Adrenal gland (tissue), 12 donors: ENCODE results near the gene PYURF. TPM values are rescaled to one million over a fixed set of nuclear protein-coding genes. Genes with fewer than 3 reads are reported as not detected.

Source experiments
- DNase-seq, 7 donors: peaks; one replicate each; pipeline ENCODE4 v3.0.0-alpha.2; 2019 to 2020
- H3K27ac ChIP-seq, 5 donors: fragments of 200-600 bp; sonication (generic) in 4 of 5; 1 replicate in 3 of 5; 2 replicates in 2 of 5; pipeline versions ENCODE4 v1.5.1 to v1.8.0; 2016 to 2020; ENCODE audit warnings: mild to moderate bottlenecking in 1 of 5
- H3K27me3 ChIP-seq: fragments of 200-600 bp; 2 replicates; pipeline ENCODE4 v1.8.0; 2021
- H3K36me3 ChIP-seq, 2 donors: fragments of 200-600 bp; replicated peaks in 1 of 2; 1 replicate in 1 of 2; 2 replicates in 1 of 2; pipeline versions ENCODE4 v1.5.1 to v1.8.0; 2018 to 2022
- H3K4me1 ChIP-seq, 2 donors: fragments of 200-600 bp; replicated peaks in 1 of 2; 1 replicate in 1 of 2; 2 replicates in 1 of 2; pipeline versions ENCODE4 v1.5.1 to v1.8.0; 2018 to 2021
- H3K4me3 ChIP-seq, 4 donors: fragments of 200-600 bp; sonication (generic) in 3 of 4; one replicate each; pipeline ENCODE4 v1.5.1; 2016 to 2018
- H3K9me3 ChIP-seq, 3 donors: fragments of 200-600 bp; sonication (generic) in 1 of 3; replicated peaks in 1 of 3; 1 replicate in 2 of 3; 2 replicates in 1 of 3; pipeline versions ENCODE4 v1.5.1 to v1.8.0; 2016 to 2021
- CTCF ChIP-seq, 6 experiments: fragments of 450-650 bp in 4 of 6; fragments of 200-600 bp in 2 of 6; sonication (generic) in 1 of 6; IDR thresholded peaks; 1 replicate in 5 of 6; 2 replicates in 1 of 6; pipeline versions ENCODE4 v1.5.1 to v1.8.0; 2016 to 2021; ENCODE audit warnings: antibody characterized with exemption in 6 of 6, mild to moderate bottlenecking in 2 of 6, moderate library complexity in 1 of 6
- POLR2A ChIP-seq, 2 donors: fragments of 450-650 bp; IDR thresholded peaks; one replicate each; pipeline ENCODE4 v1.6.1; 2017; ENCODE audit warnings: antibody characterized with exemption in 2 of 2, mild to moderate bottlenecking in 2 of 2, moderate library complexity in 1 of 2
- WGBS, 4 donors: extraction: QIAGEN DNeasy Blood & Tissue Kit in 2 of 4; methylation state at CpG; one replicate each; pipeline versions ENCODE4 v1.1.5 to v1.1.7; 2013 to 2017; 5-methylcytosine and 5-hydroxymethylcytosine counted together
- intact Hi-C, 2 donors: fragments of 100-400 bp; cut with DNase I; formaldehyde crosslinking; loops; one replicate each; pipeline versions ENCODE4 v1.14.1 to v1.15.0; 2022 to 2023
- polyA plus RNA-seq, 3 donors: library from polyadenylated mRNA; stranded (reverse); fragments of 200-250 nt in 2 of 3; fragments of 350-450 nt in 1 of 3; fragmentation: Illumina TruSeq in 1 of 3; extraction: RNeasy Lipid Tissue Mini Kit (QIAGEN cat#74804) in 1 of 3; gene quantifications; one replicate each; pipeline ENCODE4 v1.2.3, GENCODE V29; 2013 to 2014
- total RNA-seq, 9 donors: library from RNA; depleted of rRNA in 4 of 9; stranded (reverse); fragments of >200 nt in 4 of 9; fragments of 120-200 nt in 1 of 9; fragmentation: NEBNext Ultra II Directional in 1 of 9; extraction: Animal tissue kit (Norgen Biotek cat#: 25700) in 1 of 9; gene quantifications; one replicate each; pipeline versions ENCODE4 v1.1.0 to v1.2.4, GENCODE V29; 2013 to 2023
- donor health status: healthy with polysubstance abuse.
- donor health status: Bipolar disorder and iron deficiency.
- donor health status: DM: yes; HTN: yes; CAD: no.
- donor health status: DM: no; HTN: no; CAD: no.
- donor health status: DM: no; HTN: no; CAD: no.
- donor health status: DM: yes; HTN: yes; CAD: no.

PYURF gene
- total and polyA plus RNA-seq, 12 donors: 69.2 to 159 (median 87.1) TPM

GRCh38 chr4:88522702-88523324, 763 bp downstream of the PYURF start:
- Histone ChIP-seq H3K4me3 (peak overlapping the region; percentile 70 to 84 (median 75)), H3K27ac (peak overlapping the region; percentile 70 to 90 (median 87)), H3K27me3 (no peaks in the 10 kb centered on the region), H3K36me3 (peaks cover 0 to 13% of the 10 kb centered on the region in 2 donors), H3K9me3 (no peaks in the 10 kb centered on the region), H3K4me1 (peaks cover 17 to 43% of the 10 kb centered on the region in 2 donors)
- intact Hi-C loops: no loop called here
- peak; percentile 25 to 62 (median 47) for DNase-seq
- 1 to 2% (median 1%) methylated on average over 21 to 28 of the region's 28 CpGs for WGBS, 4 donors
- TF ChIP-seq CTCF (IDR thresholded peaks at IDR 0.05) (no peak), POLR2A (IDR thresholded peaks at IDR 0.05) (no peak)

GRCh38 chr4:88518911-88519310, 4.7 kb downstream of the PYURF start:
- intact Hi-C loops: loop anchor here (5.0 to 10.0 kb wide), 5 partner anchors 142 to 484 kb away; partner anchors contain the start of gene HERC6 (in 1 of the 2)
- 88 to 93% (median 91%) methylated on average over 6 of the region's 6 CpGs for WGBS, 4 donors
- no peak for DNase-seq
- TF ChIP-seq CTCF (IDR thresholded peaks at IDR 0.05) (no peak), POLR2A (IDR thresholded peaks at IDR 0.05) (no peak)
- peaks cover under 1 to 22% of the 10 kb centered on the region in 2 donors for H3K4me1 ChIP-seq
- H3K27ac ChIP-seq: no peak overlapping the region
- no peaks in the 10 kb centered on the region for H3K9me3 ChIP-seq
- H3K36me3 ChIP-seq: peaks cover 0 to 13% of the 10 kb centered on the region in 2 donors
- no peak overlapping the region for H3K4me3 ChIP-seq
- no peaks in the 10 kb centered on the region for H3K27me3 ChIP-seq

GRCh38 chr4:88517825-88518224, 5.8 kb downstream of the PYURF start:
- no peak for DNase-seq
- H3K27ac ChIP-seq: no peak overlapping the region
- TF ChIP-seq CTCF (IDR thresholded peaks at IDR 0.05) (no peak), POLR2A (IDR thresholded peaks at IDR 0.05) (no peak)
- peaks cover 0 to 22% of the 10 kb centered on the region in 2 donors for H3K4me1 ChIP-seq
- no peaks in the 10 kb centered on the region for H3K9me3 ChIP-seq
- H3K36me3 ChIP-seq: peaks cover 0 to 13% of the 10 kb centered on the region in 2 donors
- H3K4me3 ChIP-seq: no peak overlapping the region
- no peaks in the 10 kb centered on the region for H3K27me3 ChIP-seq
- WGBS, 4 donors: 68 to 77% (median 72%) methylated on average over 3 of the region's 3 CpGs
- intact Hi-C loops: loop anchor here (5.0 to 10.0 kb wide), 5 partner anchors 141 to 483 kb away; partner anchors contain the start of gene HERC6 (in 1 of the 2)

GRCh38 chr4:88516746-88517145, 6.8 kb downstream of the PYURF start:
- 86 to 98% (median 88%) methylated on average over 3 of the region's 3 CpGs for WGBS, 4 donors
- DNase-seq: no peak
- Histone ChIP-seq H3K4me3 (no peak overlapping the region), H3K27ac (no peak overlapping the region), H3K27me3 (no peaks in the 10 kb centered on the region), H3K9me3 (no peaks in the 10 kb centered on the region), H3K4me1 (peaks cover 0 to 12% of the 10 kb centered on the region in 2 donors), H3K36me3 (peaks cover 0 to 13% of the 10 kb centered on the region in 2 donors)
- TF ChIP-seq POLR2A (IDR thresholded peaks at IDR 0.05) (no peak), CTCF (IDR thresholded peaks at IDR 0.05) (no peak)
- intact Hi-C loops: loop anchor here (5.0 to 10.0 kb wide), 5 partner anchors 139 to 482 kb away; partner anchors contain the start of gene HERC6 (in 1 of the 2)
